COLO668 (cell line): ENCODE measurements around the gene SPA17.

Experiments used
- DNase-seq: peaks from one replicate; lab custom pipeline; 2025; ENCODE audit not compliant: unreplicated experiment; lab: John Stamatoyannopoulos, UW

SPA17 gene

DNA sequence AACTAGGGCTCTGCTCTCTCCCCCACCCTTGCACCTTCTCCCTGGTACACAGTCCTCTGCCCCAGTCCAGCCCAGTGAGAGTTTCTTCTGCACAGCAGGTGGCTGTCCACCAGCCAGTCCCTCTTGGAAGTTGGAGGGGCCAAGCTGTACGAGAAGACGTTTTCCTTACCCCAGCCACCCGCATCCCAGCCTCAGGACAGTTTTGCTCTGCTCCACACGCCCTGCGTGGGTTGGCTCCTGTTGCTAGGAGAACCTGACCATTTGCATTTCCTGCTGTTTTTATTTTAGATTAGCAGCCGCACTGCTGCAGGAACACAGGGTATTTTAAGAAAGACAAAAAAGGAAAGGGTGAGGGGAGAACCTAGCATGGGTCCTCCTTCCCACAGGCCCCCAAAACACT is 48.5 kb downstream of the SPA17 start:
- no peak for DNase-seq

DNA sequence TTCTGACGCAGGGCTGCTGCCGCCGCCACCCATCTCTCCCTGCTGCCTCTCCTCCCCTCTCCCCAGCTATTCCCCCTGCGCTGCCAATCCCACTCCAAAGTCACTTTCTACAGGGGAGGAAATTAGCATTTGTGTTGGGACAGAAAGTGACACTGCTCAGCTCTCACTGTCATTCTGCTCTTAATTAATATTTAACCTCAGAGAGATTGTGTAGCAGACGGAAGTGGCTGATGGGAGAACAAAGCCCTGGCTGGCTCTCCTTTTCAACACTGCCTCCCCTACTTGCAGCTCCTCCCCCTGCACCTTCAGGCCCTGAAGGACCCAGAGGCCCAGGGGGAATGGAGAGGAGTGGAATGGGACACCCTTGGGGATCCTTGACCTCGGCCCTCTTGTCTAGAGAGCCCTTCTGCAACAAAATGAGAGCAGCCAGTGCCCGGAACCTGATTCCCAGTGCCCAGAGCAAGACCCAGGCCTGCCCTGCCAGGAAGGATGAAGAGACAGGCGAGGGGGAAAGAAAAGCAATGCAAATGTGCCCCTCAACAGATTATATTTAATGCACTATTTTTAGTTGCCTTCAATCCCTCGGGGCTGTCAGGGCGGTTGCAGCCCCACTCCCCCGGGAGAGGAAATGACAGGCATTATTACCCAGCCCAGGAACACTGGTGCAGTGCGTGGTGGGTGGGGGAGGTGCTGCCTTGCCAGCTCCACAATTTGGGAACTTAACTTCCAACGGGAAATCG is 51.4 kb downstream of the SPA17 start:
- DNase-seq = peak; percentile 70

DNA sequence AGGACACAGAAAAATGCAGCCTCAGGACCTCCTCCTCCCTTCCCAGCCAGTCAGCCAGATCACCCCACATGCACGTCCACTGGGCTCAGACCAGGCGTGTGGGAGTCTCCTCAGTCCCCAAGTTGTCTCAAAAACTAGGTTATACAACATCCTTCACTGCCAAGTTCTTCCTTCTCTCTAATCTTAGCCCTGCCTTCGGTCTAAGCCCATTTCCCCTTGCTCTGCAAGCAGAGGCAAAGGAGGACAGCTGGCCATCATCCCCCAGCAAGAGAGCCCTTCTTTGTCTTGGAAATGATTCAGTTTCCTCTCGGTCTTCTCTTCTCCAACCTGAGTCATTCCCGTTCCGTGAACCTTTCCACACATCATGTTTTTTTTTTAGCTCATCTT is 52.0 kb downstream of the SPA17 start:
- no peak for DNase-seq

DNA sequence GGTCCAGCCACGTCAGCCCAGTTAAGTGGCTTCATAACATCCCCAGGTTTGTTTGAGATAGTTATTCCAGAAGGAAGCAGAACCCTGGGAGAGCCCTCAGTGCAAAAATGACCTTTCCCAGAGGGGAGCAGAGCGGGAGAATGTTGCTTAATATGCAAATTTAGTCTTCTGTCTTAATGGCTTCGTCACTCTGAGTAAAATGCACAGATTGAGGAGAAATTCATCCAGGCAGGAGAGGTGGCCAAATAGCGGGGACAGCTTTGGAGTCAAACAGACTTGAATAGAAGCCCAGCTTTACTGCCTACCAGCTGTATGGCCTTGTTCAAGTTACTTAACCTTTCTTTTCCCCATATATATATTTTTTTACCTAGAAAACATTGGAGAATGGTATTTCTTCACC is 53.8 kb downstream of the SPA17 start:
- no peak for DNase-seq

GRCh38 chr11:124728134-124728533 is 54.4 kb downstream of the SPA17 start:
- no peak for DNase-seq

DNA sequence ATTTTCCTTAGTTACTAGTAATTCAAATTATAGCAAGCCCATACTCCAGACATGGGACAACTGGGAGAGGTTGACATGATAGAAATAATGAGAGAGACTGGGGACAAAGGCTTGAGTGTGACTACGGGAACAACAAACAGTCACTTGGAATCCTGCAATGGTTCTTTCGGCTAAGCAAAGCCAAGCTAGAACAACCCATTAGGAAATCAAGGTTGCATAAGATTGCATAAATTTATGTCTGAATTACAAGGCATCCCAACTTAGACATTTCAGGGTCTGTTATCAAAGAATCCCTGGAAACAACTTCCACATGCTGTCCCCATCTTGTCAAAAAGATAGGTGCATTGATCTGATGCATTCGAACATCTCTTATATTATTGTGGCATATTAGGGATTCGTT is 55.9 kb downstream of the SPA17 start:
- no peak for DNase-seq

GRCh38 chr11:124732230-124732629 is 58.5 kb downstream of the SPA17 start:
- DNase-seq = no peak

DNA sequence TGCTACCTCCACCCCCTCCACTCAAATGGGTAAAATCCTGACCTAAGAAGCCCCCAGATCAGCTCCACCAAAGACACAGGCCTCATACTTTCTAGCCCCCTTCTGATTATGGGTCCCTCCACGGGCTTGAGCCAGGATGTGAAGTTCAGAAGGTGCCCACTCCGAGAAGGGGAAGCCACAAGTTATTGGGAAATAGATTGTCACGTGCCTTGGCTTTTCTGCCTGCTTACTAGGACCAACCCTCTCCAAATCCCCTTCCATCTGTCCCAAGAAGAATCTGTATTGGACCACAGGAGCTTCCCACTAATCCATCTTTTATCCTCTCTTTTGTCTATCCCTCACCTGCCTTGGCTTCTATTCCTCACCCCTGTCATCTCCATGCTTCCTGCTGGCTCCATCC is 63.0 kb downstream of the SPA17 start:
- DNase-seq = no peak

GRCh38 chr11:124737638-124738305 is 64.1 kb downstream of the SPA17 start:
- DNase-seq = no peak

GRCh38 chr11:124738713-124739478 is 65.2 kb downstream of the SPA17 start:
- DNase-seq = no peak

DNA sequence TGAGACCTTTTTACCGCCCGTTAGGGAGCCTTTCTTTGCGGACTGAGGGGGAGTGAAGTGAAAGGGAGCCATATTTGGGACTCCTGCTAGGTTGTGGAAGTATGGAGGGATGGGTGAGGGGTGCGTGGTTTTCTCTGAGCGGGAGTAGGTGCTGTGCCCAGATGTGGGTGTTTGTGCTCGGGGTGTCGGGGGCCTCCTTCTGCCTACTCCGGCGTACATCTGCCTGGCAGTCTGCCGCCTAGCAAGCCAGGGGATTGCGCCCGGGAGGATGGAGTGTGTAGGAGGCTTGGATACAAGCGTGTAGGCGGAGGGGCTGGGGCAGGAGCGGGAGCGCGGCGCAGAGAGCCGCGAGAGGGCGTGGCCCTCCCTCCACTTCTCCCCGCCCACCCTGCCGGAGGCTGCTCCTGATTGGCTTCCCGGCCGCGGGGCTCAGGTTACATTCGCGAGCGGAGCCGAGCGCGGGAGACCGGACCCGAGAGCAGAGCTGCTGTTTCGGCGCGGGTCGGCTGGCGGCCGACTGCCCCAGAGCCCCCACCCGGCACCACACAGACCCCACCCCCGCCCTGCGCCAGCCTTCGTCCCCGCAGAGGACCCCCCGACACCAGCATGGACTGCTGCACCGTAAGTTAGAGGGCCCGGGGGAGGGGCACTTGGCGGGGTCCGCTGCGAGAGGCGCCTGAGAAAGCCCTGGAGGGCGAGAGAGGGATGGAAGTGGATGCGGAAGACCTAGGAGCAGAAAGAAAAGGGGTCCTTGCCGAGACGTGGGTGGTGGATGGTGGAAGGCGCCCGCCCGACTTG is 66.0 kb downstream of the SPA17 start, which contains the start of gene NRGN:
Gene NRGN, plus strand, starts transcription at position 464 of the 798 bp plus-strand sequence. Its CDS starts 143 bp downstream, at position 607.
- peak; percentile 95 for DNase-seq

- DNase-seq = peak; percentile 56
Measured at GRCh38 chr11:124740277-124740882, 66.7 kb downstream of the SPA17 start.

DNA sequence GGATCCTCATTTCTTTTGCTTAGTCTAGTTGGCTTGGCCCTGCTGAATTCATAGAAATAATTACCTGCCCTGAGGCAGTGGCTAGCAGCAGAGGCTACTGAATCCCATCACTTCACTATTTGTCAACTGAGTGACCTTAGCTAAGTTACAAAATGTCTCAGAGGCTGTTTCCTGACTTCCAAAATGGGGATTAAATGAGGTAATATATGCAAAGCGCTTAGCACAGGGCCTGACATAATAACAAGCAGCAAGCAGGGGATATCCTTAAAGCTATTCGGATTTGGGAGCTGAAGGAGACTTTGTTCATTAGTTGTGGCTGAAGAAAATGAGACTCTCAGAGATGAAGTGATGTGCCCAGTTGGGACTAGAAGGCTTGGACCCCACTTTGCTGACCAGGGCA is 68.9 kb downstream of the SPA17 start:
- no peak for DNase-seq

GRCh38 chr11:124743050-124743449 is 69.3 kb downstream of the SPA17 start:
- DNase-seq = no peak

DNA sequence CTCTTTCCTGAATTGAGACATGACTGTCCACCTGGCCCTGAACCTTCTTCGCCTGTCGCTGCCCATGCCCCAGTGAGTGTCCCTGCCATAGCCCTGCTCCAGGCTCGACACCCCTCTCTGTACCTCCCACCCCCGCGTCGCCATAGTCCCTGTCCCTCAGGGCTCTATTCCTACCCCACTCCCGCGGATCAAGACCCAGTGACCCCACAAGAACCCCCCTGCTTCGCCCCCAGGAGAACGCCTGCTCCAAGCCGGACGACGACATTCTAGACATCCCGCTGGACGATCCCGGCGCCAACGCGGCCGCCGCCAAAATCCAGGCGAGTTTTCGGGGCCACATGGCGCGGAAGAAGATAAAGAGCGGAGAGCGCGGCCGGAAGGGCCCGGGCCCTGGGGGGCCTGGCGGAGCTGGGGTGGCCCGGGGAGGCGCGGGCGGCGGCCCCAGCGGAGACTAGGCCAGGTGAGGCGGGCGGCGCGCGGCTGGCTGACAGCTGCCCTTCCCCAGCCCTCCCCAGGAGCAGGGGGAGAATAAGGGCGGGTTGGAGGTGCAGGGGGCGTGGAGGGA is 71.6 kb downstream of the SPA17 start:
- DNase-seq = no peak

DNA sequence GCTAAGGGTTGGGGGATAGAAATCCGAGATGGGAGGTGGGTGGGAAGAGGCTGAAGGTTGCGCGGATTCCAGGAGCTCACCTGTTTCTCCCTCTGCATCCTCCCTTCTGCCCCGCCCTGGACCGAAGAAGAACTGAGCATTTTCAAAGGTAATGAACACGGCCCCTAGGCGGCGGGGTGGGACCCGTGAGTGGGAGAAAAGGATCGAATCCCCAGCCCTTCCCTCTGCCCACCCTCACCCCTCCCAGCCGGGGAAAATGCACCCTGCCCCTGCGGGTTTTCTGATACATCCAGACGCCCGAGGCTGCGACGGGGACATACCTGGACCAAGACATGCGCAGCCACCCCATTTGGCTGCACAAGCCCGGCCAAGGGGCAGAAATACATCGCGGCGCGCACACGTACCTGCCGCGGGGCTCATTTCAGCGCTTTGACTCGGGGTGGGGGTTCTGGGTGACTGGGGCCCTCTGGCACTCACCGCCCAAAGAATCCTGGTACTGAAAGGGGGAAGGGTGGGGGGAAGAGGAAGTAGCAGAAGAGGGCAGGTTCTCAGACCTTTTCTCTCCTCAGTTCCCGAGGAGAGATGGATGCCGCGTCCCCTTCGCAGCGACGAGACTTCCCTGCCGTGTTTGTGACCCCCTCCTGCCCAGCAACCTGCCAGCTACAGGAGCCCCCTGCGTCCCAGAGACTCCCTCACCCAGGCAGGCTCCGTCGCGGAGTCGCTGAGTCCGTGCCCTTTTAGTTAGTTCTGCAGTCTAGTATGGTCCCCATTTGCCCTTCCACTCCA is 72.3 kb downstream of the SPA17 start:
- peak; percentile 38 for DNase-seq

- DNase-seq = peak; percentile 84
Measured at GRCh38 chr11:124746621-124747243, 73.0 kb downstream of the SPA17 start.
